ENCODE measurements around the gene SRGAP3.

The SRGAP3 gene

DNA sequence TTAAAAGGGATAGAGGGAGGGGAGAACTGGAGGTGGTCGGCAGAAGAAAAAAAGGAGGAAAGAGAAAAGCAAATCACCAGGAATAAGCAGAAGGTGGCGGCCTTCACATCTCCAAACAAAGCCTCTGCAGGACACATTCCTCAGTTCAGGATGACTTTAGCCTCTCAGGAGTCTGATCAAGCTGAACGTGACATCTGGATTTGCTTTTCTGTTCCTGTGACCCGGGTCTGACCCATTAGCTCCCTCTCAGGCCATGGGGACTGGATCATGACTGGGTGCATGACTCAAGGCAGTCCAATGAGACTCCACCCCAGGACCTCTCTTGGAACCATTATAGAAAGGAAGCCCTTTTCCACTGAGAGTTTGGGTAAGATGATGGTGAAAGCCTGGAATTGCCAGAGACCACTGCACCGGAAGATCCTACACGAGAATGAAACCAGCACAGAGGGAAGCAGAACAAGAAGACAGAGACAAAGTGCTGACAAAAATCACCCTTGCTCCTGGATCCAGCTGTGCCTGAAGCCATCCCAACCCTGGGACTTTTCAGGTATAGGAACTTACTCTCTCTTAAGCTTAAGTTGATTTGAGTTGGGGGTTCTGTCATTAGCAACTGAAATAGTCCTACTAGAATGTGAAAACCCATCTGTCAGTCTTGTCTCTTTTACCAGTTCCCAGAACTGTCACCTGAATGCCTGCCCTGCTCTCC lies 240.7 kb downstream of the SRGAP3 start:
- no peak for DNase-seq

DNA sequence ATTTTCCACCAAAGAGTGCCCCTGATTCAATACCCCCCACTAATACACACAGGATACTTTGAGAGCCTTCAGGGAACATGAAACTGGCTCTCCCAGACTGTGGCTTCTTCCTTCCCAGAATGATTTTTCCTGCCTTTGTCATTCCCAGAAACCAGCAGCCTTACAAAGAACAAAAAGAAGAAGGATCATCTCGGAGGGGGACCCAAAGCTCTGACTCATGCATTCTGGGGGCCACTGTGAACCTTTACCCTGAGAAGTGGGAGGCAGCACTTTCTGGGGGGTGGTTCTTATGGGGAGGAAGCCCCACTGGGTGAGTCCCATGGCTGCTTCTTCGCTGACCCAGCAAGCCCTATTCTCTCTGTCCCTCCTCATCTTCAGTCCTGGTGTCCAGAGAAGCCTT lies 241.5 kb downstream of the SRGAP3 start:
- DNase-seq: no peak

DNA sequence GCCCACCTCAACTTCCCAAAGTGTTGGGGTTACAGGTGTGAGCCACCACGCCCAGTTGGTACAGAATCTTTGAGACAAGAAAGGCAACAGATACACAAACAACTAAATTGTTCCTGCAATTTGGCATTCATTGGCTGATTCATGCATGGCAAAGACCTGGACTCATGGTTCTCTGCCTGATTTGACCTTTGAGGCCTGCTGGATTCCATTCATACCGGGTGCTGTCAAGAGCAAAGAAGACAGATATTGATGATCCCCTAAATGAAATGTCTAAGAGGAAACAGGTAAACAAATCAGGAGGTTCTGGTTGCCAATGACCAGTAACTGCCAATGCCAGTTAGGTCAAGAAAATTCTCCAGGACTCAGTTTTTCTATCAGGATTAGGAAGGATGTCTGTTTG lies 242.2 kb downstream of the SRGAP3 start:
- no peak for DNase-seq

DNA sequence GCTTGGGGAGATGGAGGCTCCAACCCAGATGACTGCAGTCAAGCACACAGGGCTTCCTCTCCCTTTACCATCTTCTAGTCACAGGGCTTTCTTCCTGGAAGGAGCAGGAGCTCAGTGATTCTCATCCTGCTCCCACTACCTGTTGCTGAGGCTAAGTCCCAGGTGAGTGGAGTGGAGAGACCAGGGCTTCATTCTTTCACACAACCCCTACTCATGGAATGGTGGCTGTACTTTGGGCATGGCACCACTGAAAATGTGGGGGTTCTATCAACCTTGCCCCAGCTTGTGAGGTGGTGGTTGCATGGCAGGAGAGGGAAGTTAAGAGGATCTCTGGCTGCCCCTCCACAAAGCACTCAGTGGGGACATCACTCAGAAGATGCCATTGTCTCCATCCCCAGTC lies 249.4 kb downstream of the SRGAP3 start:
- no peak for DNase-seq

DNA sequence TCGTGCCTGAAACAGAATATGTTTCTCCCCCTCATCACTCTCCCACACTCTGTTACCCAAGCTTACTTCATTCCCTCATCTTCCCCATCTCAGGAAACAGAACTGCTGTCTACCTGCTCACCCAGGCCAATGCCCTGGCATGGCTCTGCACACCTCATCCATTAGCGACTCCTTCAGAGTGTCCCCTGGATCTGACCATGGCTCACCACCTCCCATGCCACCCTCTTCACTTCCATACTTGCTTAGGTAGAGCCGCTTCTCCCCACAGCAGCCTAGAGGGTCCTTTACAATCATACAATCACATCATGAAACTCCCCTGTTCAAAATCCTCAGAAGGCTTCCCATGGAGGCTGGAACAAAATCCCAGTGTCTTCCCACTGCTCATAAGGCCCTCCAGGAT lies 252.3 kb downstream of the SRGAP3 start:
- DNase-seq: no peak

DNA sequence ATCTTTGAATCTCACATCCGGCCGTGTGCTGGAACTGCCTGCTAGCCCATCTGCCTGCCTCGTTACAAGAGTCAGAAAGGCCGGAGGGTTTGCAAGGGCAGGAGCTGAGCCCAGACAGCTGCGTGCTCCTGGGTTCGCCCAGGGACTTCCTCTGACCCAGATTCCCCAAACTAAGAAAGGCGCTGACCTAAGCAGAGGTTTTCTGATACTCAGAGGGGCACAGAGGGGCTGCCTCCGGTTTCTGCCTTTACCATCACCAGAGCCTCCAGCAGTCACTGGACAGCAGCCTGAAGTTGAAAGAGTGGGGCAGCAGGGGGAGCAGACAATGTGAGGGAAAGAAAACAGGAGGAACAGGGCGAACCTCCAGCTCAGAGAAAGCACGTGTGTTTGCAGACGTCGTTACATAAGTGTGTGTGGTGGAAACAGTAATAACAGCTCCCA lies 252.7 kb downstream of the SRGAP3 start:
- no peak for DNase-seq

DNA sequence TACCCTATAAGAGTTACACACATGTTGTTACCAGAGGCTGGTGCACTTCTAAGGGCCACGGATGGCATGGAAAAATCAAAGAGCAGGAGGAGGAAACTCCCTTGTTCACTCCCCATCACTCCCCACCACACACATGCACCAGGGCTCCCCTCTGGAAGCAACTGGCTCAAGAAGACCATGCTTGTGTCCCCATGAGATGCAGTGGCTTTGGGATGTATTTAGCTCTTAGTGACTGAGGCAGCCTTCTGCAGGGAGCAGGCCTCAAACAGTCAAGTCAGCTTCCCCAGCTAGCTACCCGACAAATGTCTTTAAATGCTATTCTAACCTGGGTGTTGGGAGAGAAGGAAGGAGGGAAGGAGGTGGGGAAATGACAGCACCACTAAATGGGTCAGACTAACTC lies 253.2 kb downstream of the SRGAP3 start:
- no peak for DNase-seq

DNA sequence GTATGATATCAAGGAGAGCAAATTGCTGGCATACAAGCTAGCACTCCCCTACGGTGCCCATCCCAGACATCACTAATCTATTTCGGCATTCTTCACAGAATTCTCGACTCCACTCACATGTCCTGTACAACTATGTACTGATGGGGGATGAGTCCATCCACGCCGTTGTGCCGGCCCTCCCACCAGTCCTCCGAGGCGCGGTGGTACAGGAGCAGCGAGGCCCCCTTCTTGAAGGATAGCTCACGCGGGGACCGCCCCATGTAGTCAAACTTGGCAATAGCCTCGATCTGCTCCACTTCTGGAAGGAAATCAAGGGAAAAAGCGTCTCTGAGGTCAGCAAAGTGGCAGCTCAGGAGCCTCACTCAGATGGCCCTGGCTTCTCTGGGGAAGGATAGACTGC lies 255.2 kb downstream of the SRGAP3 start:
- DNase-seq: no peak

DNA sequence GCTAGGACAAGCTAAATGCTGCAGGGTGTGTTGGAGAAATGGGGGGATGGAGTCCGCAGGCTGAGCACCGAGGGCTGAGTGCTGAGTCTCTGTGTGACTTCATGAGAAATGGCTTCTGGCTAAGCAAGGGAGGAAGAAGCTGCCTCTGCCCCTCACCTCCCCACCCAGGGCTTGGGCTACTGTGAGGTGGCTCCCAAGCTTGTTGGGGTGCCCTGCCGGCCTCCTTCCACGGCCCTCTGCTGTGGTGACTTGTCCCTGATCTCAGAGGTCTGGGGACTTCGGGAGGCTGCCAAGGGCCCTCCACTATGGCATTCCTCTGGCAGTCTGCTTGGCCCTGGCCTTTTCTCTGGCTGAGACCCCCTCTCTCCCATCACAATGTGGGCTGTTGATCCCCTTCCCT lies 256.1 kb downstream of the SRGAP3 start:
- no peak for DNase-seq

DNA sequence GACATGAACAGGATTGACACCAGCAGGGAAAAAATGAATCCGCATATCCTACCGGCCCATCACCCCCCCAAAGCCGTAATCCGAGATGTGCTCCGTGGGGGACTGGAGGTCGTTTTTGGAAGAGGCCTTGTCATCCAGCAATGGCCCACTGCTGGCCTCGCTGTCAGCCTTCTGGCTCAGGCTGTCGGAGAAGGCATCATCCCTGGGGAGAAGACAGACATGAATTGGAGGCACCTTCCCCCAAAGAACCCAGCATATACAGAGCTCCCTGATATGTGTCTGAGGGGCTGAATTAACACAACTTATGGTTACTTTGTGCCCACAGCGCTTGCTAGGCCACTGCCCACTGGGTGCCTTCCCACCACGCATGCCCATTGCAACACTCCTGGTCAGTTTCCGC lies 256.6 kb downstream of the SRGAP3 start:
- no peak for DNase-seq

DNA sequence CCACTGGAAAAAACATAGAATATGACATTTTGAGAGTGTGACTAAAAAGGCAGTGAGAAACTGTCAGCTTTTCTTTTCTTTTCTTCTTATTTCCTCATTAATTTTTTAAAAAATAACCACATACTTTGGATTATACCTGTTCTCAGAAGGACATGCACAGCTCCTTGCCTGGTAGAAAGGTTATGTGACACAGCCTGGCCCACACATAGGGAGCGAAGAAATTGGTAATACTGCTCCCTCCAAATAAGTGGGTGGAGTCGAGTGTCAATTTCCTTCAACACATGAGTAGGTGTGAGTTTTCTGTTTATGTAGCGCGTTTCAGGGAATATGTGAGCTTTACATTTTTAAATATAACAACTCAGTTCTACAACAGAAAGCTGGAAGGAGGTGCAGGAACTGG lies 257.2 kb downstream of the SRGAP3 start:
- DNase-seq: no peak

DNA sequence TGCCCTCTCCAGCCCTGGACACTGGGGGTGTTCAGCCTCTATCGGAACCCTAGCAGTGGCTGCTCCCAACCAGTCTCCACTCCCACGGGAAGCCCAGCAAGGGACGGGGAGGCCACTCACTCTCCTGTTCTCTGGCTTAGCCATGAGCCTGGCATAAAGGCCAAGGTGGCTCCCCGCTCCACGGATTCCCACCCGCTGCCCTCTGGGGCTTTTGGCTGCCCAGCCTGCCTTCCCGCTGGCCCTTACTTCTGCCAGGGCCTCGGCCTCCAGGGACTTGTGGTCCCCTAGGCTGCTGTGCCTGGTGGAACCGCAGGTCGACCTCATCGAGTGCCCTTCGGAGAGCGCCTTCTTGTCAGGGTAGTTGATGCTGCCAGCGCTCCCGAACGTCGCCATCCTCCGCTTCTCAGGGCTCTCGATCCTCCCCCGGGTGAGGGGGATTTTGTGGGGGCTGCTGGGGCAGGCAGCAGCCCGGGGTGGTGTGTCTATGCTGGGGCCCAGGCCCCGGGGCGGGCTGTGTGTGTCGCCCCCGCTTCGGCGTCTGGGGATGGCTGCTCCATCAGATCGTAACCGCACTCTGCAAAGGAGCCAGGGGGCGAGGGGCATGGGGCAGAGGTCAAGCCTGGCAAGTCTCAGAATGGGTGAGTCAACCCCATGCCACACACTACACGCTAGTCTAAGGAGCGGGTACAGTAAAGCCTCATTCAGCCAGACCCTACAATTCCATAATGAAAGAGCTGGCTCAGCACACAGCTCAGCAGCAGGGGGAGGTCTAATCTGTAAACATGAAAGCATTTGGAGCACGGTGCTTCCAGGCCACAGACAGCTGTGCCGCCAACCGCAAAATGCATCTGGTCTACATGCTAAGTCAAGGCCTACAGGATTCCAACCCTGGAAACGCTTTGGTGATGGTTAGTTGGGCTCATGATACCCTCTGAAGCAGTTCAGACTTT lies 258.9 kb downstream of the SRGAP3 start:
- no peak for DNase-seq

DNA sequence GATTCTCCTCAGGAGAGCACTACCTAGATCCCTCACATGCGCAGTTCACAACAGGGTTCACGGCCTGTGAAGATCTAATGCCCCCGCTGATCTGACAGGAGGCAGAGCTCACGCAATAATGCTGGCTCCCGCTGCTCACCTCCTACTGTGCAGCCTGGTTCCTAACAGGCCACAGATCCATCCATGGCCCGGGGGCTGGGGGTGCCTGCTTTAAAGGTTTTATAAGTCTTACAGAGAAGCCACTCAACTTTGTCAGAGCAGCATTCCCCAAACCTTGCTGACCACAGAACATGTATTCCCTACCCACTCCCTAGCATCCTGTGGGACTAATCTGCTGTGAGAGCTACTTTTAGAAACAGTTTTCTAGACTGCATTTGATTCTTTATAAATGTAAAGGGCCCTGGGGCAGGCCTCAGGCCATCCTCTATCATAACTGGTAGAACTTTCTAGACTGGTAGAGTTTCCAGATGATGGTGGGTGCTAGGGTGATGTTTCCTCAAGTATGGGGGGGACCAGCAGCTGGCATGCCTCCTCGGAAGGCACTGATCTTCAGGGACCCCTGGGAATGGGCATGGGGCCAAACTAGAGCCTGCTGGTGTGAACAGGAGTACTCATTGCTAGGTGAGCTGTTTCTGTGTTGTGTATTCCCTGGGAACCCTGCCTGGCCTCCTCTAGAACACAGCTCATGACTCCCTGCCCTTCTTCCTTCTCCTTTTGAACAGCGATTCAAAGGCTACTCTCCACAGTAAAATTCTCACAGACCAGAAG lies 260.5 kb downstream of the SRGAP3 start:
- no peak for DNase-seq

DNA sequence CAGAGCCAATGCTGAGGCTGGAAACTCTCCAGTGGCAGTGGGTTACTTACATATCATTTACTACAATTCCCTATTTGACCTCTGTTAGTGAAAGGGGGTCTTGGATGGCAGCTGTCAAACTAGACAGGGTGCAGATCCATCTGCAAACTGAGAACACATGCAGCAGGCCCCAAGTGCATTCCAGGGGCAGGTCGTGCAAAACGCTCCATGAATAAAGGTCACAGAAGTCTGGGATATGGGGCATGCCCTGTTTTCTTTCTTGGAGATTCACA lies 261.1 kb downstream of the SRGAP3 start:
- no peak for DNase-seq

DNA sequence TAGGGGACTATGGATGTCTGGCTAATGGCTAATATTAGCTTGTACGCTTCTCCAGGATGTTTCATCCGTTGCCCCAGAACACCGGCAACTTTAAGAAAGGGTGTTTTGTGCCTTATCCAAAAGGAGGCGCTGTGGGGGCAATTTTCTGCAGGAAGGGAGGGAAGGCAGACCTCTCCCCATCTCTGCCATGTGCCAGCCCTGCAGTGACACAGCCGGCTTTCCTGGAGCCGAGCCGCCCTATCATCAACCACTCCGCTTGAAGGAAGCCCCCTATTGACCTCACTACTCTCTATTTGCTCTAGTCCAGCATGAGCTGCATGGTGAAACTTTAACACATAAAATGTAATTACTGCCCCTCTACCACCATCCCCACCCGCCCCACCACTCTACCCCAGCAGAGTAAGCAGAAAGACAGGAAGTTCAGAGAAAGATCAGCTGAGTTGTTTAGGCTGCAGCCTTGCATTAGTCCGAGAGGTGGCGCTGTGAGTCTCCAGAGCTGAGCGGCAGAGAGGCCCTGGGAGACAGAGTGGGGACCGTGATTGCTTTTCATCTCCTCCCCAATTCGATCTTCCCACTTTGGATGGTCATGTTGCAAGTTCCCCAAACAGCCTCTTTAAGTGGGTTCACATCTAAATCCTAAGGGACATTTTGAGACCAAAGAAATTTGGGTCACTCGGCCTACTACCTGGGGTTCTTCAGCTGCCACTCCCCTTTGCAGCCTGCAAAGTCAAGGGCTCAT lies 261.6 kb downstream of the SRGAP3 start:
- DNase-seq: peak; percentile 34 to 57

DNA sequence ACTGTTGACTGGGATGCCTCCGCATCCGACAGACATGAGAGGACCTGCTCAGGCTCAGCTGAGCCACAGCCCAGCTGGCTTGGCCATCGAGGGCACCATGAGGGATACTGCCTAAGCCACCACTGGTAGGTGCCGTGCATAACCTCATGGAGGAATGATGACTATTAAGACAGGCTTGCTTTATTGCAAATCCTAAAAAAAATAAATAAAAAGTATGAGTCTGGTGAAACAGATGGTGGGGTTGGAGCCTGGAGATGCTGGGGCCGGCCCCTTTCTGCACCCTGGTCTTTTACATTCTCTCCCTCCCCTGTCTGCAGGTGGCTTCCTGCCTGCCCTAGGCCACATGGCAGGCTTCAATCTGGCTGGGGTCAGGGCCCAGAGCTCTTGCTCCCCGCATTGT lies 262.2 kb downstream of the SRGAP3 start:
- no peak for DNase-seq

DNA sequence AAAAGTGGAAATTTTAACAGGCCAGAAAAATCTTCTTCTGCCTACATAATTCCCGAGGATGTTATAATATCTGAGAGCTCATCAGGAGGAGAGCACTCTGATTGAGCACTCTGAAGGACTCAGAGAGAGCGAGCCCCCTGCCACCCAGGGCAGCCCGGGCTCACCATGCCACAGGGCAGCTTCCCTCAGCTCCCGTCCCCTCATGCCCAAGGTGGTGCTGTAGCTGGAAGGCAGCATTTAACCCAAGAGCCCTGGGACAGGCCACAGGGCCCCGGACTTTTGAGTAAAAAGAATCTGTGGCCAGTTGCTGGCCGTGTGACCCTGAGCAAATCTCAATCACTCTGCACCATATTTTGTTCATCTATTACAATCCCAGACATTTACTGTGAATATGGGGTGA lies 262.7 kb downstream of the SRGAP3 start:
- no peak for DNase-seq

DNA sequence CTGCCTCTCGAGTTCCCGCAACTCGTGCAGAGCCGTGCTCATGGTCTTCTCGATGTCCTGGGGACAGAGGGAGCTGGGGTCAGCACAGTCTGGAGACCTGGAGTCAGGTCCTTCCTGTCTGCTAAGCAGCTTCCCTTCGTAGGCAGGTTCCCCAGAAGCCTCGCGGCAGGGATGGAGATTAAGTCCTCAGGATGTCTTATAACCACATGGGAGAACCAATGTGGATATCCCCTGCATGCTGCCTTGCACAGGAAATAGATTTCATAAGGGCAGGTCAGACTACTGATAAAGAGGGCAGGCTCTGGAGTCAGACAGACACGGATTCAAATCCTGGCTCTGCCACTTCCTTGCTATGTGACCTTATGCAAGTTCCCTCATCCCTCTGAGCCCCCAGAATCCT lies 263.6 kb downstream of the SRGAP3 start:
- no peak for DNase-seq

DNA sequence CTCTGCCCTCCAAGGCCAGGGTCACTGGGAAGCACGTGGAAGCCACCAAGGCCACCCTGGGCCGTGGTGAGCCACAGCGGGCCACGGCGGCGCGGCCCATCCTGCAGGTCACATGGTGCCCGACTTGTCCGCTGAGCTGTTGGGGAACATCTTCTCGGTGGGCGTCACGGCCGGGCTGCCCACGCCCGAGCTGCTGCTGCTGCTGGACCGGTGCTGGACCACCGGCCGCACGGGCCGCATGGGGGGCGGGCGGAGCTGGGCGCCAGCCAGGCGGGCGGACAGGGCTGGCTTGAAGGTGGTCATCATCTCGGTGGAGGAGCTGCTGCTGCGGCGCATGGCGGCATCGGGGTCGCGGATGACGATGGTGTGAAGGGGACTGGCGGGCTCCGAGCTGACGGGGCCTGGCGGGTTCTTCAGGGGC lies 264.0 kb downstream of the SRGAP3 start:
- DNase-seq: no peak

DNA sequence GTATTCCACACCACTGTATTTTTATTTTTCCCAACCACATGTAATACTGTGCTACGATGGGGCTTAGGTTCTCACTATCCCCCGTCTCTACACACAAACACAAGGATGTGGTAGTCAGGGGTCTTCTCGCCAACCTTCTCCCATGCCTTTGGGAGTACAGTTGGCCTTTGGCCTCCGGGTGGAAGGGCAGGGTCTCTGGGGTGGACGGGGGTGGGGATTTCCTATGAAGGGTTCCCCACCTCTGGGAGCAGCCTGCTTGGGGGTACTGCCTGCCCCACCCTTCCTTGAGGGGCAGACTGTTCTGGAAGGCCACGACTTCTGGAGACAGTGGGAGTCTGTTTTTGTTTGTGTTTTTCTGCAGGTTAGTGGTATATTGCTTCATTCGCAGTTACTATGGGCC lies 264.9 kb downstream of the SRGAP3 start:
- DNase-seq: no peak

DNA sequence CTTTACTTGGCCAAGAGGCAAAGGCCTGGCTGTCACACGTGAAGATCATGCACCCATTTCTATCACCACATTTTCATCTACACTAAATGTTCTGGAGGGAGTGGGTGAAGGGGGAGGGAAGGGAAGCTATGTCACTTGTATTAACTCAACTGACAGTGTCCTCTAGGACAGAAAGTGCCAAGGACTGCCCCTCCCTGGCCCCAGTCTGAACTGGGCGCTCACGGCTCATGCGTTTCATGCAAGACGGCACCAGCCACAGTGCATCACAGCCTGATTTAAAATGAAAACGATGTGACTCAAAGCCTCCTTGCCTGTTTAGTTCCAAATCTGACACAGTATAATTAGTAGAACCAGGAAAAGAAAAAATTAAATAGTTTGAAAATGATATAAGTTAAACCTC lies 265.4 kb downstream of the SRGAP3 start:
- DNase-seq: no peak

DNA sequence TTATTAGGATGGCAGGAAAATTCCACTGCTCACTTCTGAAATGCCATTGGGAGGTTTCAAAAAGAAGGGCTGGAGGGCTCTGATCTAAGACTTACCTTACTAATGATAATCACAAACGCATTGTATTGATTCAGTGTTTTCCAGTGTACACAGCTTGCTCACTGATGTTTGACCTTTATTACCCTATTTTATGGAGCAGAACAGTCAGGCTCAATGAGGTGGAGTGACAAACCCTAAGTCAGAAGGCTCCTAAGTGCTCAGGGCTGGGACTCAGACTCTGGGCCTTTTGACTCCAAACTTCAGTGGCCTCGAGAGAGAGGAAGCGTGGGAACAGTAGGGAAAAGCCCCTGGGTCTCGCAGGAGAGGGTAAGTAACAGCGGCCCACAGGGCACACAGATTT lies 265.9 kb downstream of the SRGAP3 start:
- no peak for DNase-seq

DNA sequence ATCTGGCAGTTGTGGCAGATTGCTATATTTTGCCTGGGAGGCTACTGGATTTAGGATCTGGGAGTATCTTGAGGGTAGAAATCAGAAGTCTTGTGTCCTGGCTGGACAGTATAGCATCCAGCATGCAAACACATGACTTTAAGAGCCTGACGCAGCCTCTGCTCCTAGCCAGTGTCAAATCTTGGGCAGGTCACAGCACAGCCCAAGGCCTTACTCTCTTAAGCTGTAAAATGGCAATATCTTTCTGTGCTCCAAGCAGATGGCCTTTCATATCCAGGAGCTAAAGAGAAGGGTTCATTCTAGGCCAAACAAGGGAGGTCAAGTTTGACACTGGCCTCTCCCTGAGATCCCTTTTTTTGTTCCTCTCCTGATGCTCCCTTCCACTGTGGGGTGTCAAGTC lies 266.4 kb downstream of the SRGAP3 start:
- no peak for DNase-seq

Measured in CD4-positive, alpha-beta T cell treated with Interferon alpha-2 for 1 hour (primary cell).